Globus pallidus (tissue), 1 donor: ENCODE data around the gene BEND3.
A peak's percentile ranks its signal among the peaks of the same experiment; 100 is the strongest.
"Not testable (repeated sequence)": the region's sequence is repeated elsewhere in the genome, so short reads cannot be mapped to it uniquely, and the experiment has no call there.

Experiments used
- DNase-seq: peaks from one replicate; pipeline ENCODE4 v3.0.0-alpha.2; 2015; ENCODE audit warnings: low spot score

Gene BEND3

GRCh38 chr6:107120404-107120803, 5.1 kb upstream of the BEND3 start:
- DNase-seq: no peak

- no peak for DNase-seq
These were observed 3.7 kb upstream of the BEND3 start for GRCh38 chr6:107118976-107119375.

- DNase-seq: not testable (repeated sequence)
These were observed 3.2 kb upstream of the BEND3 start for GRCh38 chr6:107118540-107118939.

GRCh38 chr6:107116931-107117330, 1.6 kb upstream of the BEND3 start:
- no peak for DNase-seq

DNA sequence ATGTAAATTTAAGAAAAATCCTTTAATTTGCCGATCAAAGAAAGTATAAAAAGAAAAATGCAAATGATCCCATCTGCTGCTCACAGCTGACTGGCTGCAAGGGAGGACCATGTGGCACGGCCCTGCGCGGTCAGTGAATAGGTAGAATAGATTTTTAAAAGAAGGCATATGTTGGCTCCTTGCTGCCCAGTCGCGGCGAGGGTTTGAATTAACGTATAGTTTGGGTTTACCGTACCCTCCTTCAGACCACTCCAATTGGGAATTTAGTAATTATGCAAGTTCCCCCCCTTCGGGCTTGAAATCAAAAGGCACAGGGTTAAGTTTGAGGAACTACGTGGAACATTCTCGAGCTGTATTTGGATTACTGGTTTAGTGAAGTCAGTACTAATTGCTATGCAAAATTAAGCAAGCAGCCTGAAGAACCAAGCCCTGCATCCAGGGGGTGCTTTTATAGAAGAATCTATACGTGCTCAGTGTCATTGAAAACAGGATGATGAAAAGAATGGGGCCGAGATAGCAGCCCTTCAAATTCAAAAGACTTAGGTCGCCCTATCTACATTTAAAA, 1.1 kb upstream of the BEND3 start:
- no peak for DNase-seq

DNA sequence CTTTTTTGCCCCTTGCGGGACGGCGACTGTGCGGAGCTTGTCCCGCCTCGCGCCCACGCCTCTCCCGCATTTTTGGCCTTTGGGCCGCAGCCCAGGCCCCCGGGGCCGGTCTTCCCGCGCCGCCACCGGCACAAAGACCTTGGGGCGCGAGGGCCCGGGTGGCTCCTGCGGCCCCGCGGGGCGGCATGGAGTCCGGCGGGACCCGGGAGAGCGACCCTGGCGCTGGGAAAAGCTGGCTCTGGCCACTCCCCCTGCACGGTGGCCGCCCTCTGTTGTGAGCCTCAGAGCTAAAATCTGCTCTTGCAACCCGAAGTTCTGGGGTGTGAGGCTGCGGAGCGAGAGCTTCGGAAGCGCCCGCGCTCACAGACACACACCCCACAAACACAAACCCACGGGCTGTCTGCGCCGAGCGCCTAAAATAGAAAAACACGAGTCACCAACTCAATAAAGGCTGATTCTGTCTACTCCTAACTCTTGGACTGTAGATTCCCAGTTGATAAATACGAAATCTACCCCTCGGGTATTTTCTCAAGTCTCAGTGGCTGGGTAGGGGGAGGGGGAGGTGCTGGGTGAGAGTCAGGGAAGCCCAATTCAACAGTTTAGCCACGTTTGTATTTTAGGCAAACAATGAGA, 496 bp upstream of the BEND3 start:
- DNase-seq: peak; percentile 16

- peak; percentile 86 for DNase-seq
These were observed 946 bp downstream of the BEND3 start for GRCh38 chr6:107114213-107114925.

GRCh38 chr6:107110200-107110599, 5.1 kb downstream of the BEND3 start:
- no peak for DNase-seq

- DNase-seq: no peak
These were observed 7.0 kb downstream of the BEND3 start for GRCh38 chr6:107108201-107108890.

GRCh38 chr6:107107791-107108190, 7.5 kb downstream of the BEND3 start:
- no peak for DNase-seq

DNA sequence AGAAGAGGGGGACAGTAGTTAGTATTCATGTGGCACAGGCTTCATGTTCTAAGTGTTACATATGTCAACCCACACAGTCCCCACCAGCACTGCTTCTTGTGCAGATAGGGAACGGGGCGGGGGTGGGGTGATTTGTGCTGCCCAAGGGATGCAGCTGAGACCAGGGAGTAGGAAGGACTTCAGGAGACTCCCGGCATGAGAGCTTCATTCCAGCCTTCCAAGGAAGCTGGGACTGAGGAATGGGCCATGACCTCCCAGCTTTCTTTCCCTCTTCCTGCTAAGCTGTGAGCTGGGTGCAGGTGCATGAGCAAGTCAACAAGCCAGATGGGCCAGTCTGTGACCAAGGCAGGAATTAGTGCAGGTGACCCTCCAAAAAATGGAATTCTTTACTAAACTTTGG, 9.2 kb downstream of the BEND3 start:
- no peak for DNase-seq

GRCh38 chr6:107105511-107106116, 9.7 kb downstream of the BEND3 start:
- no peak for DNase-seq

DNA sequence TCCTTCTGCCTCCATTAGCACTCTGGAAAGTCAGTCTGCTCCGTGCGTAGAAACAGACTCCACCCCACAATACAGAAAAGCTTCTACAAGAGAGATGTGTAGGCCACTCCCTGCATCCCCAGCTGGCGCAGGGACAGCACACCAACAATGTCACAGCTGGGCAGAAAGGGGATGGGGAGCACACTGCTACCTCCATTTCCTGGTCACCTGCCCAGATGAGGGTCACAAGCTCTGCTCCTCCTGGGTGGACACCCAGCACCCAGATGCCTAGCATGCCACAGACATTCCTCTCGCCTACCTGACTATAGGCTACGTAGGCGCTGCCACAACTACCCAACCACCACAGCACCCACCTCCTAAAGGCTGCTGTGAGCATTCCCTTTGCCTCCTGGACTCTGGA, 12.2 kb downstream of the BEND3 start:
- DNase-seq: no peak

DNA sequence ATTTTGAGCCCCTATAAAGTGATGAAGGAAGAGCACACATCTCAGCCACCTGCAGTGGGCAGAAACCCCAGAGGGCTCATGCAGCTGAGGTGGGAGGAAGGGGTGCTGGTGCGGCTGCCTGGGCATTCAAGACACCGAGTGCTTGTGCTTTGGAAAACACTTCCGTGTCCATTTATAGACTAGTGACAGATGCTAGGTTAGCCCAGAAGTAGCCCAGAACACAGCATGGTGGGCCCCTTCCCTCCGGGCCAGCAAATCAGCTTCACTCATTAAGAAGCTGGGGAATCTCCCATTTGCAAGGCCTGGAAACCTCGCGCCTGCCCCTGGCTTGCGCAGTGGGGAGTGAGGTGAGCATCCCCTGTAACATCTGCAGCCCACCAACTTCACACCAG, 12.9 kb downstream of the BEND3 start:
- DNase-seq: no peak

GRCh38 chr6:107101686-107102413, 13.5 kb downstream of the BEND3 start:
- DNase-seq: no peak

GRCh38 chr6:107101211-107101610, 14.1 kb downstream of the BEND3 start:
- DNase-seq: no peak

DNA sequence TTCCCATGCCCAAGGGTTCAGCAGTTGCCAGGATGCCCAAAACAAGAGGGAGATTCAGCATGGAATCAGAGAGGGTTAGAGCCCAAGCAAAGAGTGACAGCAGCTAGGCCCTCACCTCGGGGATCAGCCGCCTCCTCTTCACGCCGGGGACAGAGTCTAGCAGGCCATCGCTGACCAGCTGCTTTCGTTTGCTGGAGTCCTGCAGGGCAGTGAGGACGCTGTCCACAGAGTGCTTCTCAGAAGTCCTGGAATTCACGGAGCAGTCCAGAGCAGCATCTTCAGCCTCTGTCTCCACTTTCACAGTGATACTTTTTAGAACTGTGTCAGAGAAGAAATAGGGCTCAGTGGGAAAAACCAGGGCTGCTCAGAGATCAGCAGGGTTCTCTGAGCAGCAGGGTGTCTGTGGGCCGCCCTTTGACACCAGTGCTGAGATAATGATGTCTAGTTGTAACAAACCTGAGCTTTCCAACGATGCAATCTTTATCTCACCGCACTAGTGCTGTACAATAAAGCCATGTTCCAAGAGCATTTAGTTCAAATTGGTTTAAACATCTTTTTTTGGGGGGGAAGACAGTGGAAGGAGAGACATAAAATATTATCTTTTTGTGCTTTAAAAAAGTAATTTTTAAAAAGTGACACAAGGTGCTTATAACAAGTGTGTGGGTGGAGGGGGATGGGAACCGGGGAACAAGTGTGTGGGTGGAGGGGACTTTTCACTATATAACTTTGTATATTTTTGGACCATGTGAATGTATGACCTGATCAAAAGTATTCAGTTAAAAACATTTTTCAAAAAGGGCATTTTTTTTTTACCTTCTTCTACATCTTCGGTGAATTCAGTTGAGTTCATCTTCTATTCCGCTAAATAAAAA, 16.6 kb downstream of the BEND3 start:
- no peak for DNase-seq

- not testable (repeated sequence) for DNase-seq
These were observed 30.9 kb downstream of the BEND3 start for GRCh38 chr6:107084459-107084858.

GRCh38 chr6:107083921-107084320, 31.4 kb downstream of the BEND3 start:
- no peak for DNase-seq

DNA sequence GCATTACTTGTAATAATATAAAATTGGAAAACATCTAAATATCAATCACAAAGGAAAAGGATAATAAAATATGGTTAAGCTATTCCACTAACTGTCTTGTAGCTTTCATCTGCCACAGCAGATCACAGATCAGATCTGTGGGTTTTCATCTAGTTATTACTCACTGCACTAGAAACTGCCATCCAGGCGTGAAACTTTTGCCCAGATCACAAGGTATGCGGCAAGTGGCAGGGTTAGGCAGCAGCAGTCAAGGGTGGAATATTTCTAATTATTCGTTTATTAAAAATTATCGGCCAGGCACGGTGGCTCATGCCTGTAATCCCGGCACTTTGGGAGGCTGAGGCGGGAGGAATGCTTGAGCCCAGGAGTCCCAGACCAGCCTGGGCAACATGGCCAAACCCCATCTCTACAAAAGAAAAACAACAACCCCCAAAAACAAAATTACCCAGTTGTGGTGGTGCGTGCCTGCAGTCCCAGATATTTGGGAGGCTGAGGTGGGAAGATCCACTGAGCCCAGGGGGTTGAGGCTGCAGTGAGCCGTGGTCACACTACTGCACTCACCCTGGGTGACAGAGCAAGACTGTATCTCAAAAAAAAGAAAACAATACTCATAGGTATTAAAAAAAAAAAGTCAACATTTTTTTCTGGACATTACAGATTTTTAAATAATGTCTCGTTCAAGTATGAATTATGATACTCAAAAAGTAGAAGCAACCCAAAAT, 32.1 kb downstream of the BEND3 start:
- DNase-seq: no peak
